NCI-H2107 treated with DMSO at 0.1 percent for 48 hours (cell line): ENCODE data around the gene LHPP.

Experiments
- DNase-seq: peaks from one replicate; lab custom pipeline; 2025; ENCODE audit not compliant: unreplicated experiment; lab: John Stamatoyannopoulos, UW

The LHPP gene

DNA sequence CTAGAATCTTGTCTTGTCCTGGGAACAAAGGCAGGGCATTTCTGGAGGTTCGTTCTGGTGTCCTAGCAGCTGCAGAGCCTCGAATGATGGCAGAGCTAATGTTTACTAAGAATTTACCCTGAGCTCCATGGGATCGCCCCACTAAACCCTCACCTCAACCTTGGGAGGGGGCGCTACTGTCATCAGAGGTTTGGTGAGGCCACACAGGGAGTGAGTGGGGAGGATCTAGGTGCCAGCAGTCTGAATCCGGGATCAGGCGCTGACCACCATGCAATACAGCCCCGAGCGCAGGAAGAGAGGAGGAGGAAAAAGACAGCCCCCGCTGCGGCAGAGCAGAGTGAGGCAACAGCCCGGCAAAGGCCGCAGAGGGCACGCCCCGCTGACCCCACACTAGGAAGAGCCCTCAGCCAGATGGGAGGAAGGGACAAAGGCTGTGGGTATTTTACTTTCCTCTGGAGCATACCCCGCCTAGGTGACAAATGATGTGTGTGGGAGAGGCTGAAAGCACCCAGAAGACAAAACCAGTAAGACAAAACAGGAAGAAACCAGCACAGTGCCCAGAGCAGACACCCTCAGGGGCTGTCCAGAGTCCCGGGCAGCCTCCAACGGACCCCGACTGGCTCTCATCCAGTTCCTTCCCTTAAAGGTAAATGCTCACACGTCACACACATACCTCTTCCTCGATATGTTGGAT, 179.1 kb downstream of the LHPP start:
- no peak for DNase-seq

DNA sequence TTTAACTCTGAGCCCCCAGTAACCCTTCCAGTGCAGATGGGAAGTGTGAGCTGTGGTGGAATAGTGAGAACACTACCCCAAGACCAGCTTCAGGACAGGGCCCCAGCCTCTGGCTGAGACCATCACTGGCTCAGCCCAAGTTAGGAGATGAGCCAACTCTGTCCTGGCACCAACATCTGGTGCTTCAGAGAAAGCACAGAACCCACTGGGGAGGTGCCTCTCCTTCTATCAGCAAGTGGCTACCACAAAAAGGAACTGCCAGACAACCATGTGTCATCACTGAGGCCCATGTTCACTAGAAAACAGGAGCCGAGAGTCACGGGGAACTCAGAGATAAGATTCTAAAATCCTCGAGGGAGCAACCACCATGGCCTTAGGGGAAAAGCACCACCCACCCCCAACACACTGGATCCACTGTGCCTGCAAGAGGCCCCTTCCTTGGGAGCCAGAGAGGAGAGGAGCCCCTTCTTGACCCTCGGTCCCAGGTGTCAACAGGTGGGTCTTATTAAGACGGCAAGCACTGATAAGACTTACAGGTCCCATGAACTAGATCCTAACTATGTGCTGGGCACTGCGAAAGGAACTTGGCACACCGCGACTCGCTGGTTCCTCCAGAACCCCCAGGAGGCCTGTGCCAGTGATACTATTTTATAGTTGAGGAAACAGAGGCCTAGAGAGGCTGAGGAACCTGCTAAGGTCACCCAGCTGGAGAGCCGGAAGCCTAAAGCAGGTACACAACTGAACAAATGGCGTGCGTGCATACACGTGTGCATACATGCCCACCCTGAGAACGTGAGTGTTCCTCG, 179.9 kb downstream of the LHPP start:
- DNase-seq = no peak

DNA sequence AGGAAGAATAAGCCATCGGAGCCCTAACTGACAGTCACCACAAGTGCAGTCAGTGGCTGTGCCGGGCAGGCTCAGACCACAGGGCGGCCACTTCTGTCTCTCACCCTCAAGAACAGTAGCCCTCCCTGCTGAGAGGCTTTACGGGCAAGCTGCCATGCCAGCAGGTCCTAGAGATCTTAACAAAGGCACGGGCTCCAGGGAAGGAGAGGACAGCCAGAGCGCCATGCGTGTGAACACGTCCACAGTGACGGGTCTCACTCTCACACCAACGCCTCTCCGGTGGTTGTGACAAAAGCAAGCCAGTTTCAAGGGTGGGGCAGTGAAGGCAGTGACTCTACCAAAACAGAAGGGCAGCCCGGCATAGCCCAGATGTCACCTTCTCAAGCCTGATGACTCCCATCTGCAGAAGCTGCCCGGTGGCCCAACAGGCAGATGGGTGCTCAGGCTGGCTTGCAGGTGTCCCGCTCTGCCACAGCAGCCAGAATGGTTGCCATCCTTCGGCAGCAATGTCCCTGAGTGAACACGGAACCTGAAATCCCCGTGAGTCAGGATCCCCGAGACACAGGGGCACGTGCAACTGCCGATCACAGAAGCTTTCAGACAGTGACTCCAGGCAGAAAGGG, 180.6 kb downstream of the LHPP start:
- no peak for DNase-seq

DNA sequence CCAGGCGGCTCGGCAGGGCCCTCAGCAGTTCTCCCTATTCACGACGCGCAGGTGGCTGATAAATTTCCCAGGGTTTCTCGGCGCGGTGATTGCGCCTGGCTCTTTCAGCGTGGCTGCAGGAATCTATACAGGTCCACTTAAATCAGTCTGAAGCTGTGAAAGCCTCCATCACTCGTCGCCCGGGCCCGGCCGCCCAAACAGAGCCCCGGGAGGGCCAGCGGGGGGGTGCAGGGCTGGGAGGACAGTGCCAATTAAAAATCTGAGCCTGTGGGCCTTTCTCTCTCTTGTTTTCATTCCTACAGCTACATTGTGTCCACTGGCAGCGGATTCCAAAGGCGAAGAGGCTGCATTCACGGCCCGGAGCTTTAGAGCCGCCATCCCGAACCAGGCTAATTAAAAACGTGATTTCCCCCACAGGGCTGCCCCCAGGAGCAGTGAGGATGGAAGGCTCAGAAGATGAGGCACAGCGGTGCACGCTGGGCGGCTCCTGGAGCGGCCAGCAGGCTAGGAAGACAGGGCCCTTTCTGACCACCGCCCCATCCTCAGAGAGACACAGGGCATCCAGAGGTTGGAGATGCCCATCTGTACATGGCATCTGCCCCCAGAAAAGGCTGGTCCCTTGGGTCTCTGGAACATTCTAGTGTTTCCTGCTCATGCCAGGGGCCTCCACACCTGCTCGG, 181.8 kb downstream of the LHPP start:
- no peak for DNase-seq

- DNase-seq = no peak
Measured at GRCh38 chr10:124644236-124644635, 182.6 kb downstream of the LHPP start.

GRCh38 chr10:124644771-124645415, 183.3 kb downstream of the LHPP start:
- DNase-seq = no peak

DNA sequence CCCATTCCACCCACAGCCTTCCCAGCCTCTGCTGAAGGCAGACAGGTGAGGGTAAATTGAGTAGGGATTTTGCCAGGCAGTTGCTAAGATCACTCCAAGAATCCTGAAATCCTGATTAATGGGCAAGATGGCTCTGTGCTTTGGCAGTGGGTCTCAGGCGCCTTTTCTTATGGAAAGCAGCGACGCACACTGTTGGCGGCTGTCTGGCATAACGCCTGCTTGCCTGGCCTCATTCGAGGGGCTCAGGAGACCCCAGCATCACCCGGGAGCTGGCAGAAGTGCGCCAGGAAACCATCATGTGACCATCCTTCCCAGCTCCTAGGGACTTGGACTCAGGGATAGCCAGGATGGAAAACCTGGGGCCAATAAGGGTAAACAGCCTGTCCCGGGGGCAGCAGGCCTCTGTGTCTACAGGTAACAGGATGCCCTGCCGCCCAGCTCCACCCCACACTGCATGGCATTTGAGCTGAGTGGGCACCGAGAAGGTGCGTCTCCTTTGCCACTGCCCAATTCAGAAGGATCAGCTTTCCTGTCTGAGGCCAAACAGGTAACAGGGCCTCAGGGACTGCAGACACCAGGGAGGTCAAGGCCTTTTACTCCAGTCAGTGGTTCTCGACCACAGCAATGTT, 184.0 kb downstream of the LHPP start:
- DNase-seq = no peak

DNA sequence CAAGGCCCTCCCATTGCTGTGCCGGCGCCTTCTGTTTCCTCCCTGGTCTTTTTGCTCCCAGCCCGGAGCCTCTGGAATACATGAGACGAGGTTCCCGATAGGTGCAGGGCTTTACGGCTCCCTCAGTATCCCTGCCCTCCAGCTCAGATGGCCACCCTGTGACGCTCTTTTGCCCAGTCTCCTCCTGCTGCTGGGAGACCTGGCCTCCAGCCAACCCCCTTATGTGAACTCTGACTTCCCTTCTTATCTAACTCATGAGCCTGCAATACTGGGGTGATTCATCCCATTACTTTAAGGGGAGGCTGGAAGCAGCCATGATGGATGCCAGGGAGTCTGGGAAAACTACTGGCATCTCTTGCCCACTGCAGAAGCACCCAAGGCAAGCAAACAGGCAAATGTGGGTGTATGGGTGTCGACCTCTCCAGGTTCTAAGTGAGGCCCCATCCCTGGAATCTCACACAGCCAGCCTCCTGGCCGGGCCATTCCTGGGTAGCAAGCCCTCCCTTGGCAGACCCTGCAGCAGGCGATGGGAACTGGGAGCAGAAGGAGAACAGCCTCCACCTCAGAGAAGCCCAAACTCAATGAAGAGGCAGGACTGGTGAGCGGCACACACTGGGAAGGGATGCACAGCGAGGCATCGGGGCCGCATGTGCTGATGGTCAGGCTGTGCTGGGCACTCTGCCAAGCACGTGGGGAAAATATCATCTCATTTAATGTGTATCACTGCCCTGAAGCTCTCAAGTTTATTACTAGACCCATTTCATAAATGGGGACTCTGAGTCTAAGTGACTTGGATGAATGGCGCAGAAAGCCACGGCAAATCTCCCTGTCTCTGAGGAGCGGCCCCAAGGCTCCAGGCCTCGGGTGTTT, 185.1 kb downstream of the LHPP start:
- no peak for DNase-seq

DNA sequence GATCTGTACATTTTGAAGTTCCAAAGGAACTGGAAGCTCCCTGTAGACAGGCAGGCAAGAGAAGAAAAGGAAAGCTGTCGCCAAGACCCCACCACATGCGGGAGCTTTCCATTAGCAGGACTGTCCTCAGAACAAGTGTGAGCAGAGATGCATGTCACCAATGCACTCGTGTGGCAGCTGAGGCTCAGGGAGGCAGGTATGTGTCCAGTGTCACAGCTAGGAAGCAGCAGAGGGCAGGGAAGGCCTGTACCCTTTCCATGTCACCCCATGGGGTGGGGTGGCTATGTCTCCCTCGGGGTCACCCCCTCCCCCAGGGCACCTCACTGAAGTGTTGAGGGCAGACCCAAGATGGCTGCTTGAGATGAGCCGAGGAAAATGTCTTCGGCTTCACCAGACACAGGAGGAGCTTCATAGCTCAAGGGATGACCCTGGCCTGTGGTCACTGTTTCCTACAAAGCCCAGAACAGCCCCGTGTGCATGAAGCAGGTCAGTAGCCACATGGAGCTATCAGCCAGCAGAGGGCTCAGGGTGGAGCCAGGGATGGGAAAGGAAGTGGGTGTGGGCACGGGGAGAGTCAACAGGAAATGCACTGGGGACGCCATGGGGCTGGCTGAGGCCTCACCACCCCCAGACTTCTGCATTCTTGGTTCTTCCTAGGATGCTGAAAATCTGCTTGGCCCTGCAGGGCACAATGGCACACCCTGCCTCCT, 186.0 kb downstream of the LHPP start:
- DNase-seq = no peak

DNA sequence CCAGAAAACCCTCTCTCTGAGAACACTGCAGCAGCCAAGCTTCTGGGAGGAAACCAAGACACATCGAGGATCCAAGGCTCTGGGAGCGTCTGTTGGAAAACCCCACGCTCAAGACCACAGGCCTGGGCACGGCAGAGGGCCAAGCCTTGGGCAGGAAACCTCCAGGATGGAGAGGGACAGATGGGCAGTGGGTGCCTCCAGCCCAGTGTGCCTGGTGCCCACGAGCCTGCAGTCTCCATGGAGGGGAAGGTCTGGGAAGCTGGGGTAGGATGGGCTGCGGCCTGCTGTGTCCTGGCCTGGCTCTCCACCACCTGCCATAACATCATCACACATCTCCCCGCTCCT, 186.5 kb downstream of the LHPP start:
- no peak for DNase-seq

DNA sequence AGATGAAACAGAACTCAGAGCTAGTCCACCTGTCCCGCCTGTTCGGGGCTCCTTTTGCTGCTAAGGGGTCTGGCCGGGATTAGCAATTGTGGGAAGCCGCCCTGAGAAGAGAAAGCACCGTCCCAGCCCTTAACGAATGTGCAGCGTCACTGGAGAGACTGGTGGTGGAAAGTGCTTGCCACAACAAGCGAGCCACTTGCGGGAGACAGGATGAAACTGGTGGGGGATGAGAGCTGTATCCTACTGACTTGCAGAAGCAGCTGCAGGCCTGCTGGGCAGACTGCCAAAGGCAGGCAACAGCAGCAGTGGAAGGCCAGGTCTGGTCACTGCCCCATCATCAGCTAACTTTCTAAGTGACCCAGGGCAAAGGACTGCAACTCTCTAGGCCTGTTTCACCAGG, 187.1 kb downstream of the LHPP start:
- peak; percentile 72 for DNase-seq

DNA sequence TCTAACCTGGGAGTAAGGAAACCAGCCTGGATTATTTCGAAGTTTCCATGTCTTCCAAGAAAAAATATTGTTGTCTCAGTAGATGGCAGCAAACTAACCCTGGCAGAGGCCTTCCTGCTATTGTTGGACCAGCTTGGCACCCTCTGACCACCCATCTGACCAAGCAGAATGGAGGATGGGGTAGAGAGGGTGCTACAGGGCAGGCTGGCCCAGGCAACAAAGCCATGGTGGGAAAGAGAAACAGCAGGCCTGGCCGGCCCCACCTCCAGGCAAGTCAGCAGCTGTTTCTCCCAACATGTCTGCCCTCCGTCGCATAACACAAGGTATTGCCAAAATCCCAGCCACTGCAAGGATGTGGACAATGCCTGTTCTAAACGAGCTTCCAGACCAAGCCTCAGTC, 187.6 kb downstream of the LHPP start:
- no peak for DNase-seq

GRCh38 chr10:124650263-124650662, 188.6 kb downstream of the LHPP start:
- no peak for DNase-seq

DNA sequence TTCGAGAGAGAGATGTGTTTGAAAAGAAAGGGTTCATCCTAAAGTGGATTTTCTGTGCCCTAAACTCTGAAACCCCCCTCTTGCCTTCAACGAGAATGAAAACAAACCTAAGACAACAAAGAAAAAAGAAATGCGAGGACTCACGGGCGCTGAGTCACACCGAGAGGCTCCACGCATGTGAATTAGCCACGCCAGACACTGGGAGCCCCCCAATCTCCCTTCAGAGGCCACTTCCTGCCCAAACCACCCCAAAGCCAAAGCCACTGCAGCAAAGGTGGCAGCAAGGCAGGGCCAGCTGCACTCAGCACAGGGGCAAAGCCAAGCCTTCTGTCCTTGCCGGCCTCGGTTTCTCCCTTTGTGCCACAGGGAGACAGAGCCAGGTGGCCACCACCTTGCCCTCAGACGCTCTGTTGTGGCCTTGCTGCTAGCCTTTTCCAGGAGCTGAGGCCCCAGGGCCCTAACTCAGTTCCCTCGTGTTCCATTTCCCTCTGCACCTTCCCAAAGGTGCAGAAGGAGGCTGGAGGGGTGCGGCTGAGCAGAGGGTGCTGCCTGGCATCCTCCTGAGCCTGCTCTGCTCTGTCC, 189.3 kb downstream of the LHPP start:
- DNase-seq = no peak

DNA sequence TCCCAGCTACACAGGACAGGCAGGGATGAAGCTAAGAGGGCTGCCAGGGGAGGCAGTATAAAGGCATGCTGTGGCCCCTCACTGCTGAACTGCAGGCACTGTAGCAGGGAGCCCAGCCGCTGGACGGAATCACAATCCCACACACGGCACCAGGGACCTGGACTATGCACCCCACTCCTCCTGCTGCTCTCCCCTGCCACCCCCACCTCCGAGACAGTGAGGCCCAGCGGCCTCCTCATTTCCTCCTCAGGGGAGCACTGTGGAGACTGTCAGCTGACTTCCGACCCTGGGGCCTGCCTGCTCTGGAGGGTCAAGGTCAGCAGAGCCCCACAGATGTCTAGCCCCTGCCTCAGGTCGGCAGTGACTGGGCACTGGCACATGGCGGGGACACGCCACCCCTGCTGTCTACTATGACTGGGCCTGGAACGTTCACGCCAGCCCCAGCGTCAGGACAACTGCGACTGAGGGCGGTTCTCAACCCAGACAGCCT, 189.8 kb downstream of the LHPP start:
- no peak for DNase-seq

- no peak for DNase-seq
Measured at GRCh38 chr10:124652200-124652599, 190.6 kb downstream of the LHPP start.

GRCh38 chr10:124652701-124653100, 191.1 kb downstream of the LHPP start:
- DNase-seq = no peak

DNA sequence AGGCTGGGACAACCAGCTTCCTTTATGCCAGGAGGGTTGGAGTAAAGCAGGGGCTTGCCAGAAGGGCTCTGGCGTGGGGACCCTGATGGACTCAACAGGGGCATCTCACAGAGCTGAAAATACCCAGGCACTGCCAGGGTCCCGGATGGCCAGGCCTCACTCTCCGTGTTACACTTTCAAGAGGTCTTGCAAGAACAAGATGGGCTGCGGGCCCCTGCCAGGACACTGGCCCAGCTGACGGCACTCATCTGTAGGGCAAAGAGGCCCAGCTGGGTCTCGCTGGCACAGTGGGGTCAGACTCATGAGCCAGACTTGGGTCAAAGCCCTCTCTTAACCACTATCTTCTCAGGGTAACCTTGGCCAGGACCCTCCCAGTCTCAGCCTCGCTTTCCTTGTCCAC, 191.7 kb downstream of the LHPP start:
- no peak for DNase-seq
